Keratinocyte (primary cell): ENCODE data around the gene POLDIP2. TPM values are rescaled to one million over a fixed set of nuclear protein-coding genes. Genes with fewer than 3 reads are reported as not detected.

Experiments used
- DNase-seq: peaks from one replicate; pipeline ENCODE4 v3.0.0-alpha.2; 2011; ENCODE audit warnings: low read depth, missing footprints, low spot score
- FAIRE-seq: peaks from 2 replicates; lab custom pipeline; 2011; peaks lifted over from hg19 to GRCh38; lab: Jason Lieb, UNC
- H2AFZ ChIP-seq: 2 replicates; pipeline ENCODE4 v1.6.0; 2012; ENCODE audit warnings: low read length, control low read depth, inconsistent platforms; ENCODE audit not compliant: control insufficient read depth
- H3K27ac ChIP-seq: 2 replicates; pipeline ENCODE4 v1.5.1; 2011; ENCODE audit warnings: low read length; ENCODE audit not compliant: control insufficient read depth, insufficient read depth
- H3K27me3 ChIP-seq: 3 replicates; pipeline ENCODE4 v1.6.0; 2011; ENCODE audit warnings: low read length; ENCODE audit not compliant: control insufficient read depth, insufficient read depth; ENCODE audit errors: extremely low read depth
- H3K36me3 ChIP-seq, 2 experiments: 2 replicates in 1 of 2; 3 replicates in 1 of 2; pipeline ENCODE4 v1.5.1; 2011; ENCODE audit warnings: low read length in 2 of 2, mild to moderate bottlenecking in 1 of 2; ENCODE audit not compliant: control insufficient read depth in 2 of 2, insufficient read depth in 2 of 2; ENCODE audit errors: extremely low read depth in 1 of 2
- H3K4me1 ChIP-seq: 3 replicates; pipeline ENCODE4 v1.5.1; 2011; ENCODE audit warnings: low read length; ENCODE audit not compliant: control insufficient read depth, insufficient read depth; ENCODE audit errors: extremely low read depth
- H3K4me2 ChIP-seq: 3 replicates; pipeline ENCODE4 v1.6.0; 2011; ENCODE audit warnings: low read depth, low read length; ENCODE audit not compliant: control insufficient read depth, insufficient read depth; ENCODE audit errors: extremely low read depth
- H3K4me3 ChIP-seq, 3 experiments: fragments of 200-600 bp in 1 of 3; sonication (generic) in 1 of 3; 2 replicates in 2 of 3; 3 replicates in 1 of 3; pipeline ENCODE4 v1.5.1; 2011 to 2016; ENCODE audit warnings: low read length in 3 of 3, mild to moderate bottlenecking in 3 of 3, control low read depth in 2 of 3, inconsistent platforms in 1 of 3, low read depth in 1 of 3, mixed read lengths in 1 of 3, mixed run types in 1 of 3, moderate library complexity in 1 of 3; ENCODE audit not compliant: control insufficient read depth in 2 of 3, insufficient read depth in 2 of 3; ENCODE audit errors: extremely low read depth in 1 of 3
- H3K79me2 ChIP-seq: 2 replicates; pipeline ENCODE4 v1.6.0; 2012; ENCODE audit warnings: low read length; ENCODE audit not compliant: control insufficient read depth, insufficient read depth
- H3K9ac ChIP-seq: 3 replicates; pipeline ENCODE4 v1.6.0; 2011; ENCODE audit warnings: low read length; ENCODE audit not compliant: control insufficient read depth, insufficient read depth; ENCODE audit errors: extremely low read depth
- H3K9me1 ChIP-seq: 3 replicates; pipeline ENCODE4 v1.6.0; 2011; ENCODE audit warnings: low read length; ENCODE audit not compliant: control insufficient read depth, insufficient read depth; ENCODE audit errors: extremely low read depth
- H3K9me3 ChIP-seq: 2 replicates; pipeline ENCODE4 v1.5.1; 2012; ENCODE audit warnings: low read depth, low read length; ENCODE audit not compliant: control insufficient read depth
- H4K20me1 ChIP-seq: 3 replicates; pipeline ENCODE4 v1.6.0; 2011; ENCODE audit warnings: low read length; ENCODE audit not compliant: control insufficient read depth, insufficient read depth; ENCODE audit errors: extremely low read depth
- CTCF ChIP-seq, 3 experiments: IDR thresholded peaks in 1 of 3; conservative IDR thresholded peaks in 1 of 3; optimal IDR thresholded peaks in 1 of 3; 2 replicates in 2 of 3; 3 replicates in 1 of 3; pipeline versions ENCODE3 to v1.5.1; 2011; ENCODE audit warnings: low read length in 3 of 3, mild to moderate bottlenecking in 3 of 3, moderate library complexity in 2 of 3, control low read depth in 1 of 3, inconsistent platforms in 1 of 3; ENCODE audit not compliant: insufficient read depth in 2 of 3; ENCODE audit errors: extremely low read depth in 1 of 3
- EZH2 ChIP-seq: IDR thresholded peaks from one replicate; pipeline ENCODE4 v1.6.1; 2012; ENCODE audit warnings: inconsistent platforms, mild to moderate bottlenecking, low read length, moderate library complexity
- dilution Hi-C: fragments of 300-500 bp; cut with MboI; formaldehyde crosslinking; loops from one replicate; pipeline ENCODE4 v1.7.0; 2020; ENCODE audit warnings: low sequenced_read_pairs; ENCODE audit not compliant: extremely low pct_ligation_motif_present
- polyA plus RNA-seq, 5 experiments: library from polyadenylated mRNA; depleted of rRNA in 3 of 5; stranded (reverse) in 3 of 5; stranded (forward) in 1 of 5; unstranded in 1 of 5; fragments of >200 nt; gene quantifications; 1 replicate in 1 of 5; 2 replicates in 3 of 5; 3 replicates in 1 of 5; pipeline versions ENCODE4 v1.2.1 to v1.2.3, GENCODE V29; 2011 to 2012; ENCODE audit warnings: missing spikeins in 2 of 5, low read depth in 1 of 5, low replicate concordance in 1 of 5

Gene POLDIP2
- polyA plus RNA-seq, 1 donor (not counting 4 experiments of a cell fraction or from before 2014, with no cell fraction given): 90.2 TPM

GRCh38 chr17:28390984-28391383, 33.7 kb upstream of the POLDIP2 start:
- H3K4me2 ChIP-seq: no peak overlapping the region
- H3K79me2 ChIP-seq: no peaks in the 10 kb centered on the region
- TF ChIP-seq EZH2 (no peak), CTCF (optimal IDR thresholded peaks at IDR 0.05 in 1 of 3, IDR thresholded peaks at IDR 0.05 in 1 of 3, conservative IDR thresholded peaks at IDR 0.05 in 1 of 3; ENCODE audit: extremely low read depth in 1 of 3, insufficient read depth in 2 of 3, low read length in 3 of 3) (no peak)
- H3K27me3 ChIP-seq: no peaks in the 10 kb centered on the region
- H3K36me3 ChIP-seq: no peaks in the 10 kb centered on the region
- H4K20me1 ChIP-seq: no peaks in the 10 kb centered on the region
- no peak overlapping the region for H3K9ac ChIP-seq
- no peak overlapping the region for H3K4me3 ChIP-seq
- H3K4me1 ChIP-seq: peaks cover 10% of the 10 kb centered on the region
- no peak overlapping the region for H2AFZ ChIP-seq
- H3K9me3 ChIP-seq: no peaks in the 10 kb centered on the region
- no peaks in the 10 kb centered on the region for H3K9me1 ChIP-seq
- no peak for DNase-seq
- H3K27ac ChIP-seq: no peak overlapping the region
- FAIRE-seq: no peak
- dilution Hi-C loops: no loop called here

DNA sequence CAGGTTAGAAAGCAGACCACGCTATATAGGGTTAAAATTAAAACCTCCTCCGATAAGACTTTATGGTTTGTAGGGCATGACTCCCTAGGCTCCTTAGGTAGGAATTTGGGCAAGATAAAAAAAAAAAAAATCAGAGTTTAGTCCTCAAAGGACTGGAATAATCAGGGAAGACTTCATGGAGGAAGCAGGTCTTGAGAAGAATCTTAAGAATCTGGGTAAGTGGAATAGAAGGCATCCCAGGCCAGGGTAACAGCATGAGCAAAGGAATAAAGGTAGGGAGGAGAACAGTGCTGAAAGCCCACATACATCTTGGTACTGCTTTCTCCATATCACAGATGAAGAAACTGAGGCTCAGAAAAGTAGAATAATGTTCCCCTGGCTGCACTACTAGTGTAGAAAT, 33.2 kb upstream of the POLDIP2 start:
- TF ChIP-seq CTCF (optimal IDR thresholded peaks at IDR 0.05 in 1 of 3, IDR thresholded peaks at IDR 0.05 in 1 of 3, conservative IDR thresholded peaks at IDR 0.05 in 1 of 3; ENCODE audit: extremely low read depth in 1 of 3, insufficient read depth in 2 of 3, low read length in 3 of 3) (no peak), EZH2 (no peak)
- H3K36me3 ChIP-seq: no peaks in the 10 kb centered on the region

More for the DNA sequence above, 33.2 kb upstream of the POLDIP2 start:
- H3K9me3 ChIP-seq: no peaks in the 10 kb centered on the region
- no peak overlapping the region for H3K9ac ChIP-seq
- H3K4me1 ChIP-seq: peaks cover 10% of the 10 kb centered on the region
- H2AFZ ChIP-seq: no peak overlapping the region
- no peaks in the 10 kb centered on the region for H3K9me1 ChIP-seq
- H3K4me2 ChIP-seq: no peak overlapping the region
- H4K20me1 ChIP-seq: no peaks in the 10 kb centered on the region
- dilution Hi-C loops: no loop called here
- no peak overlapping the region for H3K4me3 ChIP-seq
- no peak overlapping the region for H3K27ac ChIP-seq
- DNase-seq (no peak), FAIRE-seq (no peak)
- no peaks in the 10 kb centered on the region for H3K79me2 ChIP-seq
- H3K27me3 ChIP-seq: no peaks in the 10 kb centered on the region
